GM23338 (cell line): ENCODE measurements around the gene CNTNAP2. TPM values are rescaled to one million over a fixed set of nuclear protein-coding genes. Genes with fewer than 3 reads are reported as not detected.

Source experiments
- ATAC-seq: fragments of 200-7000 bp; cut with Tn5 transposase; 3 replicates; pipeline ENCODE4 v1.9.1; 2020
- DNase-seq: peaks from one replicate; pipeline ENCODE4 v3.0.0-alpha.2; 2015; ENCODE audit warnings: low spot score
- H2AFZ ChIP-seq: fragments of 200-600 bp; sonication (generic); 2 replicates; pipeline ENCODE4 v1.8.0; 2016; ENCODE audit warnings: antibody characterized with exemption, mild to moderate bottlenecking, moderate library complexity
- H3F3A ChIP-seq: fragments of 200-600 bp; sonication (generic); replicated peaks from 2 replicates; pipeline ENCODE4 v1.8.0; 2017; ENCODE audit warnings: antibody characterized with exemption, mixed run types, low read depth
- H3K27ac ChIP-seq: fragments of 200-600 bp; sonication (generic); 2 replicates; pipeline ENCODE4 v1.6.1; 2016; ENCODE audit warnings: low read depth
- H3K27me3 ChIP-seq: fragments of 200-600 bp; sonication (generic); 2 replicates; pipeline ENCODE4 v1.8.0; 2016; ENCODE audit warnings: mild to moderate bottlenecking, mixed run types, moderate library complexity; ENCODE audit not compliant: insufficient read depth
- H3K36me3 ChIP-seq: fragments of 200-600 bp; sonication (generic); 2 replicates; pipeline ENCODE4 v1.8.0; 2016; ENCODE audit warnings: mild to moderate bottlenecking; ENCODE audit not compliant: insufficient read depth
- H3K4me1 ChIP-seq: fragments of 200-600 bp; sonication (generic); 2 replicates; pipeline ENCODE4 v1.8.0; 2016; ENCODE audit warnings: mild to moderate bottlenecking, moderate library complexity; ENCODE audit not compliant: insufficient read depth
- H3K4me2 ChIP-seq: fragments of 200-600 bp; sonication (generic); 2 replicates; pipeline ENCODE4 v1.7.1; 2017; ENCODE audit warnings: mixed run types
- H3K4me3 ChIP-seq: fragments of 200-600 bp; sonication (generic); 2 replicates; pipeline ENCODE4 v1.6.1; 2016; ENCODE audit warnings: mixed run types
- H3K79me2 ChIP-seq: fragments of 200-600 bp; sonication (generic); replicated peaks from 2 replicates; pipeline ENCODE4 v1.8.0; 2017; ENCODE audit warnings: mild to moderate bottlenecking; ENCODE audit not compliant: insufficient read depth
- H3K9me2 ChIP-seq: fragments of 200-600 bp; sonication (generic); 2 replicates; pipeline ENCODE4 v1.8.0; 2017; ENCODE audit not compliant: insufficient read depth
- H4K20me1 ChIP-seq: fragments of 200-600 bp; sonication (generic); replicated peaks from 2 replicates; pipeline ENCODE4 v1.8.0; 2017; ENCODE audit warnings: mild to moderate bottlenecking; ENCODE audit not compliant: insufficient read depth
- H3K27ac Mint-ChIP-seq: 2 replicates; pipeline ENCODE4 v1.8.0; 2020; ENCODE audit warnings: inconsistent platforms, mild to moderate bottlenecking, moderate library complexity, mixed read lengths
- H3K27me3 Mint-ChIP-seq: 3 replicates; pipeline ENCODE4 v1.8.0; 2022; ENCODE audit warnings: low read depth, mild to moderate bottlenecking, moderate library complexity, mixed read lengths, inconsistent platforms; ENCODE audit not compliant: insufficient read depth, poor library complexity
- H3K36me3 Mint-ChIP-seq: 3 replicates; pipeline ENCODE4 v1.8.0; 2021; ENCODE audit warnings: low read depth, mild to moderate bottlenecking, inconsistent platforms, moderate library complexity, mixed read lengths
- H3K4me1 Mint-ChIP-seq: 3 replicates; pipeline ENCODE4 v1.8.0; 2020; ENCODE audit warnings: mild to moderate bottlenecking, inconsistent platforms, mixed read lengths
- H3K4me3 Mint-ChIP-seq: 3 replicates; pipeline ENCODE4 v1.8.0; 2021; ENCODE audit warnings: moderate library complexity, mild to moderate bottlenecking, inconsistent platforms, mixed read lengths
- H3K9me3 Mint-ChIP-seq: 3 replicates; pipeline ENCODE4 v1.8.0; 2020; ENCODE audit warnings: moderate library complexity, mild to moderate bottlenecking, inconsistent platforms, mixed read lengths
- CREB1 ChIP-seq: fragments of 250-450 bp; sonication (Bioruptor Pico); IDR thresholded peaks from 2 replicates; pipeline ENCODE4 v1.5.0; 2020; ENCODE audit warnings: low read depth, mild to moderate bottlenecking, moderate library complexity
- CTCF ChIP-seq, 2 experiments: fragments of 200-600 bp in 1 of 2; sonication (generic) in 1 of 2; conservative IDR thresholded peaks; 2 replicates each; pipeline versions ENCODE4 v1.5.1 to v1.6.1; 2016 to 2017; ENCODE audit warnings: antibody characterized with exemption in 2 of 2, low read depth in 2 of 2, mild to moderate bottlenecking in 2 of 2, moderate library complexity in 1 of 2
- ETS1 ChIP-seq: IDR thresholded peaks from 2 replicates; pipeline ENCODE4 v1.6.1; 2016; ENCODE audit warnings: antibody characterized with exemption
- EZH2 ChIP-seq: fragments of 200-600 bp; sonication (generic); IDR thresholded peaks from one replicate; pipeline ENCODE4 v1.8.0; 2017; ENCODE audit warnings: antibody characterized with exemption, mild to moderate bottlenecking, low read depth; ENCODE audit not compliant: unreplicated experiment
- EZH2phosphoT487 ChIP-seq: fragments of 200-600 bp; sonication (generic); IDR thresholded peaks from one replicate; pipeline ENCODE4 v1.8.1; 2018; ENCODE audit warnings: antibody characterized with exemption; ENCODE audit not compliant: unreplicated experiment
- JUNB ChIP-seq: IDR thresholded peaks from one replicate; pipeline ENCODE4 v1.6.1; 2016; ENCODE audit warnings: antibody characterized with exemption; ENCODE audit not compliant: unreplicated experiment
- NANOG ChIP-seq: IDR thresholded peaks from 2 replicates; pipeline ENCODE4 v1.6.1; 2016; ENCODE audit warnings: antibody characterized with exemption, borderline replicate concordance
- POLR2AphosphoS5 ChIP-seq: IDR thresholded peaks from 2 replicates; pipeline ENCODE4 v1.6.1; 2016; ENCODE audit warnings: antibody characterized with exemption, low read depth
- REST ChIP-seq: IDR thresholded peaks from one replicate; pipeline ENCODE4 v1.6.1; 2018; ENCODE audit warnings: antibody characterized with exemption; ENCODE audit not compliant: unreplicated experiment
- STAT1 ChIP-seq: IDR thresholded peaks from one replicate; pipeline ENCODE4 v1.6.1; 2016; ENCODE audit warnings: antibody characterized with exemption; ENCODE audit not compliant: unreplicated experiment
- polyA plus RNA-seq: library from polyadenylated mRNA; unstranded; fragments of >200 nt; fragmentation: Nextera tagmentation; extraction: Ambion mirVana; gene quantifications from 2 replicates; pipeline ENCODE4 v1.2.1, GENCODE V29; 2016
- total RNA-seq: library from RNA; depleted of rRNA; stranded (reverse); fragments of >200 nt; shearing (Covaris generic); gene quantifications from 2 replicates; pipeline ENCODE4 v1.2.3, GENCODE V29; 2014

The CNTNAP2 gene
- total and polyA plus RNA-seq, 2 experiments from 2014 or later, result 38.2 to 61.3 TPM

GRCh38 chr7:147578196-147578595 is 1461.6 kb downstream of the CNTNAP2 start:
- Mint-ChIP-seq H3K9me3 (peaks cover 10% of the 10 kb centered on the region; the same call in 2 of the 3 replicates), H3K36me3 (no peaks in the 10 kb centered on the region), H3K27me3 (peaks cover 2% of the 10 kb centered on the region), H3K27ac (no peak overlapping the region), H3K4me3 (no peak overlapping the region), H3K4me1 (no peaks in the 10 kb centered on the region)
- Histone ChIP-seq H3K27ac (no peak overlapping the region), H3K27me3 (no peaks in the 10 kb centered on the region), H3K36me3 (no peaks in the 10 kb centered on the region), H2AFZ (no peak overlapping the region), H3K4me1 (no peaks in the 10 kb centered on the region), H3K4me2 (no peak overlapping the region), H3K79me2 (no peaks in the 10 kb centered on the region), H3K9me2 (no peaks in the 10 kb centered on the region), H3K4me3 (no peak overlapping the region), H3F3A (no peaks in the 10 kb centered on the region), H4K20me1 (no peaks in the 10 kb centered on the region)
- DNase-seq (no peak), ATAC-seq (no peak)
- TF ChIP-seq STAT1 (no peak), NANOG (no peak), EZH2 (no peak), POLR2AphosphoS5 (no peak), CTCF (conservative IDR thresholded peaks at IDR 0.05; ENCODE audit: low read depth in 2 of 2) (no peak), JUNB (no peak), CREB1 (CRISPR knock-in tag) (no peak), REST (no peak), EZH2phosphoT487 (no peak), ETS1 (no peak)

GRCh38 chr7:147579148-147579547 is 1462.5 kb downstream of the CNTNAP2 start:
- no peak for DNase-seq
- TF ChIP-seq REST, result no peak

More at GRCh38 chr7:147579148-147579547, 1462.5 kb downstream of the CNTNAP2 start:
- H3K9me2 ChIP-seq, result no peaks in the 10 kb centered on the region
- no peak for ATAC-seq
- no peaks in the 10 kb centered on the region for H3F3A ChIP-seq
- no peak overlapping the region for H3K27ac Mint-ChIP-seq
- no peaks in the 10 kb centered on the region for H4K20me1 ChIP-seq
- H3K9me3 Mint-ChIP-seq, result peaks cover 10% of the 10 kb centered on the region; the same call in 2 of the 3 replicates
- no peaks in the 10 kb centered on the region for H3K36me3 Mint-ChIP-seq
- no peaks in the 10 kb centered on the region for H3K36me3 ChIP-seq
- no peak overlapping the region for H3K4me3 ChIP-seq
- no peak overlapping the region for H3K4me3 Mint-ChIP-seq
- H3K27me3 Mint-ChIP-seq, result peaks cover 2% of the 10 kb centered on the region
- H3K27me3 ChIP-seq, result no peaks in the 10 kb centered on the region
- no peak overlapping the region for H2AFZ ChIP-seq
- H3K27ac ChIP-seq, result no peak overlapping the region
- H3K4me2 ChIP-seq, result no peak overlapping the region
- no peaks in the 10 kb centered on the region for H3K79me2 ChIP-seq
- H3K4me1 ChIP-seq, result no peaks in the 10 kb centered on the region
- H3K4me1 Mint-ChIP-seq, result no peaks in the 10 kb centered on the region
